GM18505 (cell line): ENCODE data around the gene SCN9A.
"Not testable (repeated sequence)": the region's sequence is repeated elsewhere in the genome, so short reads cannot be mapped to it uniquely, and the experiment has no call there.

Source experiments
- ATAC-seq: cut with Tn5 transposase; IDR thresholded peaks from one replicate; pipeline ENCODE4 v1.9.1; 2021; ENCODE audit not compliant: unreplicated experiment
- POLR2A ChIP-seq: IDR thresholded peaks from 4 replicates; pipeline ENCODE4 v1.6.1; 2011; ENCODE audit warnings: borderline replicate concordance; ENCODE audit not compliant: insufficient read depth, insufficient read length; ENCODE audit errors: extremely low read depth

SCN9A gene

GRCh38 chr2:166338831-166339339, 36.9 kb downstream of the SCN9A start:
- no peak for TF ChIP-seq POLR2A
- ATAC-seq = no peak

GRCh38 chr2:166337932-166338331, 37.8 kb downstream of the SCN9A start:
- TF ChIP-seq POLR2A = no peak
- ATAC-seq = no peak

DNA sequence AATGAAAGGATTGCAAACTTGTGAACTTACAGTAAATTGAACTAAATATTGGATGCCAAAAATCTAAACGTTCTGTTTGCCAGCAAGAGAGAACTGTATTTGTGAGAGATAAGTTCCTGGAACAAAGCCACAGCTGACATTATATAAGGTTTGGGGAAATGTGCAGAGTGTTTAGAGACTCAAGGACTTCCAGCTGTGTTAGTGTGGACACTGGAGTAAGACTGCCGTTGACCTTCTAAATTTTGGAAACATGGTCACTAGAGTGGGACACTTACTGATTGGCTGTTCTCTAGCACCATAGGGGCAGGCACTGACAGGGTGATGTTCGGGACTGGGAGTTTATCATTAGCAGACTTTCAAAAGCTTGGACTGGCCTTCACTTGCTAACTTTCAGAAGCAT, 40.5 kb downstream of the SCN9A start:
- TF ChIP-seq POLR2A = no peak
- no peak for ATAC-seq

DNA sequence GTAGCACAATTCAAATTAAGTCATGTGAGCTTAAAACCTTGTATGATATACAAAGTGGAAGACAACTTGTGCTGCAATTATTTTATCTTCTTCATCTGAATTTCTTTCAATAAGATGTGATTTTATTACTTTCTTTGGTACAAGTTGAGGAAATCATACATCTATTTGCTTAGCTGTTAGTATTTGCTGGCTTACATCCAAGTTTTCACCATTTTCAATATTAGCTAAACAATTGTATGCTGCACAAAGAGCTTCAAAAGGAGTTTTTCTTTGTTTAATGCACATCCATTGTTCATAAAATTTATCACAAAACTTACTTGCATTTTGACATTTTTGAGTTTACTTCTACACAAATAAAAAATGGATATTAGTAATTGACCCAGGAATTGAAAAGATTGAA, 40.9 kb downstream of the SCN9A start:
- ATAC-seq = no peak
- TF ChIP-seq POLR2A = no peak

DNA sequence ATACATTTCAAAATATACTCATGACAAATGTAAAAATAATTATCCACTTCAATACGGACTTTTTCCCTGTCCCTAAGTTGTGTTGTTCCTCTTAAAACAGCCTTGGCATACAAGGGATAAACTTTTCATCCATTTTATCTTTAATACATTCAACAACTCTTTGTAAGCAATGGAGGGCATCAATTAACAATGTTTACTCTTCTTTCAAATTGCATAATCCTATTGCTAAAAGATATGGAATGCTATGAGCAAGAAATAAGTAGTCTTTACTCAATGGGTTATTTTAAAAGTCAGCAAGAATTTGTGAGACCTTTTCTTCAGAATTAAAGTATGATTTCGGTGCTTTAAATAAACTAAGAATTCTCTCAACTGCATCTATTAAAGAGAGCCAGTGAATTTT, 41.9 kb downstream of the SCN9A start:
- ATAC-seq = no peak
- TF ChIP-seq POLR2A = no peak

DNA sequence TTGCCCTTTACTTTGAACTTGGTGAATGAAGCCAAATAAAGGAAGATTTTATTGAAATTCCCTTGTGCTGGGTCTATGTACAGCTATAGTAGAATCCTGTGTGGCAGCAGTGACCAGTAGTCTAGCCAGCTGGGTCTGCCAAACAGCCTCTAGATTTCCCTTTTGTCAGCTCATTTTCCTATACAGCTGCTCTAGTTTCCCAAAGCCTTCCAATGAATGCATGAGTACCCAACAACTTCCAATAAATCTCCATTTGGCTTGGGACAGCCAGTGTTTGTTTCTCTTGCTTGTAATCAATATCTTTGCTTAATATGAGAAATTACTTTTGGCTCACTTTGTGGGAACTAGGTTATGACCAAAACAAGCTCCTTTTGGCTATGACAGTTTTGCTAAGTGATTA, 43.6 kb downstream of the SCN9A start:
- no peak for ATAC-seq
- TF ChIP-seq POLR2A = no peak

GRCh38 chr2:166331468-166331867, 44.3 kb downstream of the SCN9A start:
- no peak for ATAC-seq

GRCh38 chr2:166329465-166329864, 46.3 kb downstream of the SCN9A start:
- ATAC-seq = no peak
- no peak for TF ChIP-seq POLR2A

More at GRCh38 chr2:166331468-166331867, 44.3 kb downstream of the SCN9A start:
- TF ChIP-seq POLR2A = no peak

DNA sequence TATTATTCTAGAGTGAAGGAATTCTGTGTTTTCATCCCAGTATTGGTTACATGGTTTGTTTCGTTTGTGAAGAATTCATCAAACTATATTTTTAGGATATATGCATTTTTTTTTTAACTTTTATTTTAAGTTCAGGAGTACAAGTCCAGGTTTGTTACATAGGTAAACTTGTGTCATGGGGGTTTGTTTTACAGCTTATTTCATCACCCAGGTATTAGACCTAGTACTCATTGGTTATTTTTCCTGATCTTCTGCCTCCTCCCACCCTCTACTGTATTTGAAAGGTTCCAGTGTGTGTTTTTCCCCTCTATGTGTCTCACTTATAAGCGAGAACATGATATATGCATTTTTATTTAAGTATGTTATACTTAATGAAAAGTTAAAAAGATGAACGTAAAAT, 47.6 kb downstream of the SCN9A start:
- no peak for ATAC-seq
- TF ChIP-seq POLR2A = no peak

- no peak for TF ChIP-seq POLR2A
- ATAC-seq = no peak
Observed at GRCh38 chr2:166321076-166321475, 54.7 kb downstream of the SCN9A start.

GRCh38 chr2:166314022-166314759, 61.6 kb downstream of the SCN9A start:
- no peak for TF ChIP-seq POLR2A
- ATAC-seq = no peak

DNA sequence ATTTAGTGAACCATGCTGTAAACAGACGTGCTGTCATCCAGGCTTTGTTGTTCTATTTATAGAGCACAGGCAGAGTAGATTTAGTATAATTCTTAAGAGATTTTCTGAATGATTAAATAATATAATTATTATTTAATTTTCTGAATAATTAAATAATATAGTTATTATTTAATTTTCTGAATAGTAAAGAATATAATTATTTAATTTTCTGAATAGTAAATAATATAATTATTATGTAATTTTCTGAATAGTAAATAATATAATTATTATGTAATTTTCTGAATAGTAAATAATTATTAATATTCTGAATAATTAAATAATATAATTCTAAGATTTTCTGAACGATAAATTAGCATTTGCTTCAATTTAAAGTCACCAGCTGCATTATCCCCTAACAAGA, 62.9 kb downstream of the SCN9A start:
- not testable (repeated sequence) for ATAC-seq

GRCh38 chr2:166307326-166307725, 68.4 kb downstream of the SCN9A start:
- TF ChIP-seq POLR2A = no peak
- ATAC-seq = no peak

DNA sequence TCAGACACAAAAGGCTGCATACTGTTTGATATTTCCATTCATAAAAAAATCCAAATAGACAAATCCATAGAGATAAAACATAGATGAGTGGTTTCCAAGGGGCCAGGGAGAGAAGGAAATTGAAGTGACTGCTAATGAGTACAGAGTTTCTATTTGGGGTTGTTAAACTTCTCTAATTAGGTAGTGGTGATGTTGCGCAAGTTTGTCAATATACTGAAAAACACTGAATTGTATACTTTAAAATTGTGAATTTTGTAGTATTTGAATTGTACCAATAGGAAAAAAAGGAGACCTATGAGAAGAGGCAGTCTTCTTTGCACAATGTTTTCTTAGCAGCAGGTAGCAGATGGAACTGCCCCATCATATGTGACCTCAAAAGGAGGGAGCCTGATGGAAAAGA, 71.1 kb downstream of the SCN9A start:
- no peak for ATAC-seq
- no peak for TF ChIP-seq POLR2A

- no peak for TF ChIP-seq POLR2A
Observed at GRCh38 chr2:166302036-166302435, 73.7 kb downstream of the SCN9A start.

GRCh38 chr2:166297951-166298350, 77.8 kb downstream of the SCN9A start:
- no peak for TF ChIP-seq POLR2A

More at GRCh38 chr2:166302036-166302435, 73.7 kb downstream of the SCN9A start:
- ATAC-seq = no peak

DNA sequence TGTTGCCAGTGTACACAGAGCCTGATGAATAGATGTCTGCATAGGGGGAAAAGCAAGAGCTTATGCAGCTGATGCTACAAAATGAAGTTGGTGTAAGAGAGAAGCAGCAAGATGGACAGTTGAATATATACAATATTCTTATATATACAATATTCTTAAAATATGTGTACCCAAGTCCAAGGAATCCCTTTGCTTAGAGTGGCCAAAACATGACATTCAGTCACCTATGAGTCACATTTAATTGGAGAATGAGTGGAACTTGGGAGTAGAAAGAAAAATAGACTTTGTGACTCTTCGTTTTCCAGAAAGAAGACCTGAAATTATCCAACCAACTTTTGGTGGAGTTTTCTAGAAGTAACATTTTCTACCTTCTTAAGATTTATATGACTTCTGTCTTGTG, 81.8 kb downstream of the SCN9A start:
- no peak for ATAC-seq
- no peak for TF ChIP-seq POLR2A

More at GRCh38 chr2:166297951-166298350, 77.8 kb downstream of the SCN9A start:
- ATAC-seq = no peak
